Dermis microvascular lymphatic vessel endothelial cell (primary cell): ENCODE data around the gene ZNF175. TPM values are rescaled to one million over a fixed set of nuclear protein-coding genes. Genes with fewer than 3 reads are reported as not detected.

Experiments
- DNase-seq, 2 donors: peaks; one replicate each; pipeline versions ENCODE4 v3.0.0 to v3.0.0-alpha.2; 2010; ENCODE audit warnings: low read depth in 2 of 2
- total RNA-seq: library from RNA; depleted of rRNA; stranded (reverse); fragments of >200 nt; gene quantifications from 2 replicates; pipeline ENCODE4 v1.2.1, GENCODE V29; 2014

The ZNF175 gene
- total RNA-seq, 1 donor from 2014 or later = 2.1 TPM

DNA sequence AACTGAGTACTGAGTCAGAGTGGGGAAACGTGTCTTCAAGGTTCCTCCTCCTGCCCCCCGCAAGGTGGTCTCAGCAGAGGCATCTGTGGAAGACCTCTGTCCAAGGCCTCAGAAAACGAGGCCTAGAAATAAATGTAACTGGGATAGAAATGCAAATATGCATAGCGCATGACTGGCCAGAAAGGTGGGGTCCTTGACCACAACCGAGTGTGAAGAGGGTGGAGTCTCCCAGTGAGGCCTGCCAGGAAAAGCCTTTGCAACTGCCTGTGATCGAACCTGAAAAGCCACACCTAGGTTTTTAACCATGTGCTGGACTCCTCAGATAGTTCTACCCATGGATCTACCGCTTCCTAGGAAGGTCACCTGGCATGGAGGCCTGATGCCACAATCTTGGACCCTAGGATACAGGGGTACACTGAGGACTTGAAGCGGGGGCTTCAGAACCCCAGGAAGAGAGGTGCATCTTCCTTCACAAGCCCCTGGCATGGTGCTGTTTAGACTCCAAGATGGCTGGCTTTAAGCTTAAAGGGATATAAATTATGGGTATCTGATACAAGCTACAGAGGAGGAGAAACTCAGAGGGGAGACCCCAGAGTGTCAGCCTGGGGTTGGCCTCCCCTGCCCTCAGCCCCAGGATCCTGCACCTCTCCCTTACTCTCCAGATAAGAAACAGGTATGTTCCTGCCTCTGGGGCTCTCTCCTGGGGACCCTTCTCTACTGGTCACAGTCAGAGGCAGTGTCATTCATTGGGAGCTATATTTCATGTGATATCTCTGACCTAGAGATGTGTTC is 21.4 kb upstream of the ZNF175 start:
- DNase-seq = no peak

- DNase-seq = no peak
Measured at GRCh38 chr19:51550848-51551672, 20.0 kb upstream of the ZNF175 start.

- DNase-seq = no peak
Measured at GRCh38 chr19:51551673-51552432, 19.2 kb upstream of the ZNF175 start.

GRCh38 chr19:51552608-51552995 is 18.5 kb upstream of the ZNF175 start:
- no peak for DNase-seq

GRCh38 chr19:51552996-51553725 is 17.9 kb upstream of the ZNF175 start:
- peak; percentile 33 to 71 for DNase-seq

GRCh38 chr19:51559240-51559639 is 11.8 kb upstream of the ZNF175 start:
- DNase-seq = no peak

- no peak for DNase-seq
Measured at GRCh38 chr19:51560339-51560738, 10.7 kb upstream of the ZNF175 start.

DNA sequence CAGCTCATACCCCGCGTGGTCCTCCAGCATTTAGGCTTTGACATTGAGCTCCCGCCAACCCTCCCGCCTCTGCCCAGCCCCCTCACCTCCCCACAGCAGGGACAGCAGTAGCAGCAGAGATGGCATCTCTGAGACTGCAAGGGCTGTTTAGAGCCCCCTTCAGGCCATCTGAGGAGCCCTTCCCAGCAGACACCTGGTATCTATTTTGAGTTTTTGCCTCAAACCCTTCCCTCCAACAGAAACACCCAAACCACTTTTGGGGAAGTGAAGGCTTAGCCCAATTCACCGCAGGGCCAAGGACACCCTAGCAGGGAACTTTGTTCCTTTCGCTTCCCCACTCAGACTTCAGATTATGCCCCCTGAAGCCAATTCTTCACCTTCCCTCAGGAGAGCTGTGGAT is 6.3 kb upstream of the ZNF175 start:
- no peak for DNase-seq

DNA sequence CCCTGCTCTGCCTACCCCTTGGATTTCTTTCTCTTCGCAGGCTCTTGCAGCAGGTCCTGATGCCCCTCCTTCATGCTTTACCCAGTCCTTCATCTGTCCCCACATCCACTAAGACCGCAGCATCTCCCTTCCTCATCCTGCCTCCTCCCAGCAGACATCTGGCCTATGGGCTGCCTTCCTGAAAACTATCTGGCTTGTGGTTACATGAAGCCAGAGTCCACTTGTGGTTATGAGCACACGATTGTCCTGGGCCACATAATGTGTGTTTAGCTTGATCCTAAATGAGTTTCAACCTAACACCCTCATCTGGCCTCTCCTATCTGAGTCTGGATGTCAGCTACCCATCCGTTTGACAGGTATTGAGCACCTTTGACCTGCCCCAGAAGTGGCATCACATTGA is 5.5 kb upstream of the ZNF175 start:
- DNase-seq = no peak

GRCh38 chr19:51566489-51567100 is 4.5 kb upstream of the ZNF175 start:
- DNase-seq = no peak

- DNase-seq = no peak
Measured at GRCh38 chr19:51567583-51567982, 3.5 kb upstream of the ZNF175 start.

DNA sequence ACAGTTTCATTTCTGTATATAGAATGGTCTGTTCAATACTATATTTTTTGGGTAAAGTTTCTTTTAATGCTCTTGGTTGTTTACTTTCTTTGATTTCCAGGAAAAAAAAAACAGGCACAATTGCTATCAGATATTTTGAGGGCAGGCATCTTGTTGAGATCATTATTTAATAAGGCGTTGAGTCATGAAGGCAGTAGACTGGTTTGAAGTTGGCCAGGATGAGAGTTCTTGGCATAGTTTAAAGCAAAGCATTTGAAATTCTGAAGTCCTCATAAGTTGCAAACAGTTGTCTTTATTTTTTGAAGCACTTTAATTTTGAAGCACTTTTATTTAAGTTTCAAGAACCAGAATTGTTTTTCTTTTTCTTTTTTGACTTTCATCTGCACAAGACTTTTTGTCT is 2.6 kb upstream of the ZNF175 start:
- no peak for DNase-seq

- peak in 1 of 2 donors; percentile 23 for DNase-seq
Measured at GRCh38 chr19:51571599-51571998, 516 bp downstream of the ZNF175 start.

GRCh38 chr19:51572410-51572809 is 1.3 kb downstream of the ZNF175 start:
- DNase-seq = peak in 1 of 2 donors; percentile 65

GRCh38 chr19:51572908-51573307 is 1.8 kb downstream of the ZNF175 start:
- peak in 1 of 2 donors; percentile 76 for DNase-seq

- DNase-seq = peak in 1 of 2 donors; percentile 45
Measured at GRCh38 chr19:51573331-51573730, 2.2 kb downstream of the ZNF175 start.

- no peak for DNase-seq
Measured at GRCh38 chr19:51576850-51577249, 5.8 kb downstream of the ZNF175 start.

- no peak for DNase-seq
Measured at GRCh38 chr19:51586103-51586728, 15.1 kb downstream of the ZNF175 start.

DNA sequence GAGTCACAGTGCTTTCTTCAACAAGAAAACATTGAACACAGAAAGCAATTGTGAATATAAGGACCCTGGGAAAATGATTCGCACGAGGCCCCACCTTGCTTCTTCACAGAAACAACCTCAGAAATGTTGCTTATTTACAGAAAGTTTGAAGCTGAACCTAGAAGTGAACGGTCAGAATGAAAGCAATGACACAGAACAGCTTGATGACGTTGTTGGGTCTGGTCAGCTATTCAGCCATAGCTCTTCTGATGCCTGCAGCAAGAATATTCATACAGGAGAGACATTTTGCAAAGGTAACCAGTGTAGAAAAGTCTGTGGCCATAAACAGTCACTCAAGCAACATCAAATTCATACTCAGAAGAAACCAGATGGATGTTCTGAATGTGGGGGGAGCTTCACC is 15.7 kb downstream of the ZNF175 start:
- no peak for DNase-seq
